ENCODE data around the gene RTN4IP1.
"Not testable (repeated sequence)": the region's sequence is repeated elsewhere in the genome, so short reads cannot be mapped to it uniquely, and the experiment has no call there.

Gene RTN4IP1

DNA sequence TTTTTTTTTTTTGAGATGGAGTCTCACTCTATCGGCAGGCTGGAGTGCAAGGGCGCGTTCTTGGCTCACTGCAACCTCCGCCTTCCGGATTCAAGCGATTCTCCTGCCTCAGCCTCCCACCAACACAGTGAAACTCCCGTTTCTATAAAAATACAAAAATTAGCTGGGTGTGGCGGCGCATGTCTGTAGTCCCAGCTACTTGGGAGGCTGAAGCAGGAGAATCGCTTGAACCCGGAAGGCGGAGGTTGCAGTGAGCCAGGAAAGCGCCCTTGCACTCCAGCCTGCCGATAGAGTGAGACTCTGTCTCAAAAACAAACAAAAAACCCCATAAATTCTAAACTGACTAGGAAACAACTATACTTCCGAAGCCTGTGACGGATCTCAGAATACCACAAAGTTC is 1.5 kb downstream of the RTN4IP1 start:
- DNase-seq = not testable (repeated sequence)

GRCh38 chr6:106626485-106626884 is 2.8 kb downstream of the RTN4IP1 start:
- DNase-seq = no peak

GRCh38 chr6:106623039-106623438 is 6.3 kb downstream of the RTN4IP1 start:
- no peak for DNase-seq

DNA sequence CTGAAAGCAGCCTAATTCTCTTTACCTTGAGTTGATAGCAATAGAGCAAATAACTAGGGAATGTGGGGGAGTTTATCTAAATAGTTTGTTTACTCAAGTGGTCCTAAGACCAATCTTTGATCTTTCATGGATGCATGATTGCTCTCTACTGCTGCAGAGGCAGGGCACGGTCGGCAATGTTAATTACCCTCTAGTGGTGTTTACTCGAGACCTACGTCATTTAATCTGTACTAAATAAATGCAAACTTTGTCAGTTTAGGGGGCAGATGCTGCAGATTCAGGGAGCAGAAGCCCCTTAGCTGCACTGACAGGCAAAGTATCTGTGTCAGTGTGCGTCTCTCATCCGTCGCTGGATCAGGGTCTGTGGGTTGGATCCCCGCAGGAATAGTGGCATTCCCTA is 6.9 kb downstream of the RTN4IP1 start:
- no peak for DNase-seq

- DNase-seq = no peak
Observed at GRCh38 chr6:106620931-106621672, 8.2 kb downstream of the RTN4IP1 start.

GRCh38 chr6:106619223-106619622 is 10.1 kb downstream of the RTN4IP1 start:
- DNase-seq = no peak

- no peak for DNase-seq
Observed at GRCh38 chr6:106618324-106618723, 11.0 kb downstream of the RTN4IP1 start.

DNA sequence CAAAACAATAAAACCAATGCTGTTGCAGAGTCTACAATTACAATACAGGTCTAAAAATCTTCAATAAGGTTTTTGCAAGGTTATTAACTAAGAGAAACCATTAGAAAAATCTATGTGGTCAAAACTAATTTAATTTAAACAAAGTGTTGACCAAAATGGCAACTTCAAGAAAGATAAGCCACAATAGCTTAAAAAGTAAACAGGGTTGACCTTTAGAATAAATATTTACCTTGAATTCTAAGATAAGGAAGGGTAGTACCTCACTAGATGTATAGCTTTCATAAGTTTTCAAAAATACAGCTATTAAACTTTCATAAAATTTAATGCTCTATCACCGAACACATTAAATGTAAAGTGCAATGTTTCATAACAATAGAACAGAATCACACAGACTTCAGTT is 11.4 kb downstream of the RTN4IP1 start:
- DNase-seq = no peak

GRCh38 chr6:106617302-106617701 is 12.0 kb downstream of the RTN4IP1 start:
- no peak for DNase-seq

GRCh38 chr6:106614592-106615257 is 14.6 kb downstream of the RTN4IP1 start:
- no peak for DNase-seq

- no peak for DNase-seq
Observed at GRCh38 chr6:106614166-106614565, 15.1 kb downstream of the RTN4IP1 start.

- no peak for DNase-seq
Observed at GRCh38 chr6:106613590-106613989, 15.7 kb downstream of the RTN4IP1 start.

DNA sequence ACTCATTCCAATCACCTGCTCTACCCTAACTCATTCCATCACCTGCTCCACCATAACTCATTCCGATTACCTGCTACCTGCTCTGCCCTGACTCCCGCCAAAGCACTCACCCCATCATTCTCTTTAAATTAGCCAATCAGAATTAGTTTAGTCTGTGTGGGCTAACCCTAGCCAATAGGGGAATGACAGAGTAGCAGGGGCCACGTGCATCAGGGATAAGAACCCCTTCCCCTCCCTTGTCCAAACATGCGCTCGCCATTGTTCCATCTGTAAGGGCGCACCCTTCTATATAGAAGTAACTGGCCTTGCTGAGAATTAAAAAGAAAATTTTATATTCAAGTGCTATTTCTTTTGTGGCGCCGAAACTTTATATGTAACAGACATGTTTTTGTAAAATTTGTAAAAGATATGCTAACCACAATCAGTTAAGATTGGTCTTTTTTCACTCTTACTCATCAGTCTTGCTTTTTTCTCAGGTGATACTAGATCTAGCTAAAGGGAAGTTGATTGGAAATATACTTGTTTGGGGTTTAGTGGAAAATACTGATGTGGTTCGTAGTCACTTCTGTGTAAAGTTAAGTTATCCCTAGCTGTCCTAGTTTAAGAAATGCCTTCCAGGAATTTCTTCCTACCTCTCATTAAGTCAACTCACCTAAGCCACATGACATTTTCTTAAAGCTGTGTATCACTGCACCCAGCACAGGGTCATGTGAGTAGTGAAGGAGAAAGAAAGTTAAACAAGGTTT is 16.5 kb downstream of the RTN4IP1 start:
- no peak for DNase-seq

DNA sequence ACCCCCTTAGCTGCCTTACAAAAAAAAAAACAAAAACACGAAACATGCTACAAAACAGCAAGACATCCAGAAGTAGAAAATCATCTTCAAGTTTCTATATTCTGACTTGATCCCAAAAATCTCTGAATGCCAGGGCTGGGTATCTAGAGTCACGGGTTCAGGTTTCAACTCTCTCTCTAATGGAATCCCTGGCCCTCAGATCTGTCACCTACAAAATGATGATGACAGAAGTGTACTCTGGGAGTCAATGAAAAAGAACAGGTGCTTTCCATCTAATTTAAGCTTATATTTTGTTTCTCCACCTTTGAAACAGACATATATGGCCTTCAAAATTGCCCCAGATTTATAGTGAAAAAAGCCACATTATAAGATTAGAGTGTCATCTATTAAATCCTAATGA is 18.3 kb downstream of the RTN4IP1 start:
- no peak for DNase-seq

DNA sequence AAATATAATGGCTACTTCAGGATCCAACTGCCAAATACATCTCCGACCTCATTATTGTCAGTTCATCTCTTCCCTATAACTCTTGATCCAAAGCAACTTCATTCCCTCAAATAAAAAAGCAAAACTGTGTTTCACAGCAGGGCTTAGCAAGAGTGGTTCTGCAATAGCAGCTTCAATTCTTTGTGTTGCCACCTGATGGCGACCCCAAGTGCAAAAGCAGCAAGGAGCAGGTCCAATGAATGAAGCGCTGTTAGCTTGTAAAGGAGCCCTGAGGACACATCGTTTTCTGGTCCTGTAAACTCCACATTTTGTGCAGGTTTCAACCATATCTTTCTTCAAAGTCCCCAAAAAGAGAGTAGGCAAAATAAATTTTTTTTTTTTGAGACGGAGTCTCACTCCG is 19.6 kb downstream of the RTN4IP1 start:
- DNase-seq = no peak

DNA sequence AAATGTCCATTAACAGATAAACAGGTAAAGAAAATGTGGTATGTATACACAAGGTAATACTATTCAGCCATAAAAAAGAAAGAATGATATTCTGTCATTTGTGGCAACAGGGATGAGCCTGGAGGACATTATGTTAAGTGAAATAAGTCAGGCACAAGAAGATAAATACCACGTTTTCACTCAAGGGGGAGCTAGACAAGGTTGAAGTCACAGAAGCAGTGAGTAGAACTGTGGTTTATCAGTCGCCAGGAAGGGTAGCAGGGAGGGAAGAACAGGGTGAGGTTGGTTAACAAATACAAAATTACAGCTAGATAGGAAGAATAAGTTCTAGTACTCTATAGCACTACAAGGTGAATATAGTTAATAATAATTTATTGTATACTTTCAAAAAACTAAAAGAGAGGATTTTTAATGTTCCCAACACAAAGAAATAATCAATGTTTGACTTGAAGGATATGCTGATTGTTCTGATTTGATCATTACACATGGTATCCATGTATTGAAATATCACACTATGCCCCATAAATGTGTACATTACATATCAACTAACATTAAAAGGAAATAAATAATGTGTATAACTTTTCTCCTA is 21.1 kb downstream of the RTN4IP1 start:
- no peak for DNase-seq

DNA sequence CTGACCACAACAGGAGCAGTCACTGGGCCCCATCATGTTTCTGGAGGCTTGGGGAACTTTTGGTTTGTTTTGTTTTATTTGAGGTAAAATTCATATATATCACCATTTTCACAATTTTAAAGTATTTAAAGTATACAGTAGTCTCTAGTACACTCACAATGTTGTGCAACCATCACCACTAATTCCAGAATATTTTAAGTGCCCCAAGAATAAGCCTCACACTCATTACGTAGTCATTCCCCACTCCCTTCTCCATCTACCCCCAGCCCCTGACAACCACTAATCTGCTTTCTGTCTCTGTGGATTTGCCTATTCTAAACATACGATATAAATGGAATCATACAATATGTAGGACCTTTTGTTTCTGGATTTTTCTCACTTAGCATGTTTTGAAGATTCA is 29.0 kb downstream of the RTN4IP1 start:
- DNase-seq = no peak

DNA sequence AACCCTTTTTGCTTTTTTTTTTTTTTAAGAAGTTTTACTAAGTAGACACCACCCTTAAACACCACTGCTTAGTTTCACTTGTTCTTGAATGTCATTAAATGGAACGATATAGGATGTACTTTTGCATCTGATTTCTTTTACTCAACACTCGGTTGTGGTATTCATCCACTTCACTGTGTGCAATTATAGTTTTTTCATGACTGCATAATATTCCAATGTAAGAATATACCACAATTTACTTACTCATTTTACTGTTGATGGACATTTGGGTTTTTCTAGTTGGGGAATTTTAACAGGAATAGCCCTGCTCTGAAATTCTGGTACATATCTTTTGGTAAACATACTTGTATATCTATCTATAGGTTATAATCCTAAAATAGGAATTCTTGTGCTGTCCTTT is 29.9 kb downstream of the RTN4IP1 start:
- no peak for DNase-seq

DNA sequence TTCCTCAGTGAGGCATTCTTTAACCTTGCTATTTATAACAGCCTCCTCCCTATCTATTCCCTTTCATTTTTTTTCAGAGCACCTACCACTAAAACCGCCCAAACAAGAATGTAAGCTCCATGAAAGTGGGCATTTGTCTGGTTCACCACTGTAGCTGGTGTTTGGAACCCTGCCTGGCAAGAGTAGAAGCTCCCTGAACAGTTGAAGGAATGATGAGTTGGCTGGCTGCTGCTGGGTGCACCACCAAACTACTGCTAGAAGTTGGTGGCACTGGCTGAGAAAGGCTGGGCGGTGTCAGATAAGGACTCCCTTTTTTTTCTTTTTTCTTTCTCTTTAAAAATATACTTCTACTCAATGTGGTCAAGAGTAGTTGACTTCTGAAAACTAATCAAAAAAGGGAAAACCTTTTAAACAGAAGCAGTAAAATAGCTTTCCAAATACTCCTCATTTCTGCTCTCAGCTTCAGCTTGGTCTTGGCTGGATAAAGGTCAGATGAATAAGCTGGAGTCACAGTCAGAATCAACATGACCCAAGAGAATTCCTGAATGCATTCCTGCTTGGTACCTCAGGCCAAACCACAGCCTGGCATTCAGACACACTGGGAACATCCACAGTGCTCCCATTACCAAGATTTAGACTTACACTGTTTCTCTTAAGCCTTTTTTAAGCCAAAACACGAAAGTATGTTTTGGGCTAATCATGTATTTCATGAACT is 38.0 kb downstream of the RTN4IP1 start:
- DNase-seq = no peak

DNA sequence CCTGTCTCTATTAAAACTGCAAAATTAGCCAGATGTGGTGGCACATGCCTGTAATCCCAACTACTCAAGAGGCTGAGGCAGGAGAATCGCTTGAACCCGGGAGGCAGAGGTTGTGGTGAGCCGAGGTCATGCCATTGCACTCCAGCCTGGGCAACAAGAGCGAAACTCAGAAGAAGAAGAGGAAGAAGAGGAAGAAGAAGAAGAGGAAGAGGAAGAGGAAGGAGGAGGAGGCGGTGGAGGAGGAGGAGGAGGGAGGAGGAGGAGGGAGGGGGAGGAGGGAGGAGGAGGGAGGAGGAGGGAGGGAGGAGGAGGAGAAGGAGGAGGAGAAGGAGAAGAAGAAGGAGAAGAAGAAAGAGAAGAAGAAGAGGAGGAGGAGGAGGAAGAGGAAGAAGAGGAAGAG is 40.4 kb downstream of the RTN4IP1 start:
- not testable (repeated sequence) for DNase-seq

DNA sequence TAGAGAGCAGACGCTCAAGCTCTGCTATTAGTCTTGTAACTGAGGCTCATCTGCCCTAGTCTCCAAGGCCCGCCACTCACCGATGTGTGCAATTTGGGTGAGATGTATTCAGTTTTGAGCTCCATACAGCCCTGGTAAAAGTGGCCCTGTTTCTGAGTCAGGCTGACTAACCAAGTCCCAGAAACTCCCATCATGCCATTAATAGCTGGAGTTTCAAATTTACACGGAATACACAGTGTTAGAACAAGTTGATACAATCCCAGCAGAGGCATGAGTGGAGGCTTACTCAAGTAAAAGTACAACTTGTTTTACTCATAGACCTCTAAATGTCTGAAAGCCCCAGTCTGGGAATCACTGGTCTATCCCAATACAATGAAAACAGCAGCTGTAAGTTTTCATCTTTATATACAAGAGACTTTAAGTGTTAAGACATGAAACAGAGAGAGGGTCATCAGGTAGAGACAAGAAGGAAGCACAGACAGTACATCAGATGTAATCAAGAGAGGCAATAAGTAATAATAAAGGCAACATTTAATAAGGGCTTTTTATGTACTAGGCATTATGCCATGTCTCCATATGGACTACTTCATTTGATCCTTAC is 42.4 kb downstream of the RTN4IP1 start:
- no peak for DNase-seq
